NCI-H226 (cell line): ENCODE results near the gene LTB.
A peak's percentile ranks its signal among the peaks of the same experiment; 100 is the strongest.
"Not testable (repeated sequence)": the region's sequence is repeated elsewhere in the genome, so short reads cannot be mapped to it uniquely, and the experiment has no call there.

Source experiments
- DNase-seq: peaks from one replicate; pipeline ENCODE4 v3.0.0-alpha.2; 2015

Gene LTB

DNA sequence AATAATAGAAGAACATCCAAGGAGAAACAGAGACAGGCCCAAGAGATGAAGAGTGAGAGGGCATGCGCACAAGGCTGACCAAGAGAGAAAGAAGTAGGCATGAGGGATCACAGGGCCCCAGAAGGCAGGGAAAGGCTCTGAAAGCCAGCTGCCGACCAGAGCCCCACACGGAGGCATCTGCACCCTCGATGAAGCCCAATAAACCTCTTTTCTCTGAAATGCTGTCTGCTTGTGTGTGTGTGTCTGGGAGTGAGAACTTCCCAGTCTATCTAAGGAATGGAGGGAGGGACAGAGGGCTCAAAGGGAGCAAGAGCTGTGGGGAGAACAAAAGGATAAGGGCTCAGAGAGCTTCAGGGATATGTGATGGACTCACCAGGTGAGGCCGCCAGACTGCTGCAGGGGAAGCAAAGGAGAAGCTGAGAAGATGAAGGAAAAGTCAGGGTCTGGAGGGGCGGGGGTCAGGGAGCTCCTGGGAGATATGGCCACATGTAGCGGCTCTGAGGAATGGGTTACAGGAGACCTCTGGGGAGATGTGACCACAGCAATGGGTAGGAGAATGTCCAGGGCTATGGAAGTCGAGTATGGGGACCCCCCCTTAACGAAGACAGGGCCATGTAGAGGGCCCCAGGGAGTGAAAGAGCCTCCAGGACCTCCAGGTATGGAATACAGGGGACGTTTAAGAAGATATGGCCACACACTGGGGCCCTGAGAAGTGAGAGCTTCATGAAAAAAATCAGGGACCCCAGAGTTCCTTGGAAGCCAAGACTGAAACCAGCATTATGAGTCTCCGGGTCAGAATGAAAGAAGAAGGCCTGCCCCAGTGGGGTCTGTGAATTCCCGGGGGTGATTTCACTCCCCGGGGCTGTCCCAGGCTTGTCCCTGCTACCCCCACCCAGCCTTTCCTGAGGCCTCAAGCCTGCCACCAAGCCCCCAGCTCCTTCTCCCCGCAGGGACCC is 7.8 kb downstream of the LTB start:
- DNase-seq: no peak

DNA sequence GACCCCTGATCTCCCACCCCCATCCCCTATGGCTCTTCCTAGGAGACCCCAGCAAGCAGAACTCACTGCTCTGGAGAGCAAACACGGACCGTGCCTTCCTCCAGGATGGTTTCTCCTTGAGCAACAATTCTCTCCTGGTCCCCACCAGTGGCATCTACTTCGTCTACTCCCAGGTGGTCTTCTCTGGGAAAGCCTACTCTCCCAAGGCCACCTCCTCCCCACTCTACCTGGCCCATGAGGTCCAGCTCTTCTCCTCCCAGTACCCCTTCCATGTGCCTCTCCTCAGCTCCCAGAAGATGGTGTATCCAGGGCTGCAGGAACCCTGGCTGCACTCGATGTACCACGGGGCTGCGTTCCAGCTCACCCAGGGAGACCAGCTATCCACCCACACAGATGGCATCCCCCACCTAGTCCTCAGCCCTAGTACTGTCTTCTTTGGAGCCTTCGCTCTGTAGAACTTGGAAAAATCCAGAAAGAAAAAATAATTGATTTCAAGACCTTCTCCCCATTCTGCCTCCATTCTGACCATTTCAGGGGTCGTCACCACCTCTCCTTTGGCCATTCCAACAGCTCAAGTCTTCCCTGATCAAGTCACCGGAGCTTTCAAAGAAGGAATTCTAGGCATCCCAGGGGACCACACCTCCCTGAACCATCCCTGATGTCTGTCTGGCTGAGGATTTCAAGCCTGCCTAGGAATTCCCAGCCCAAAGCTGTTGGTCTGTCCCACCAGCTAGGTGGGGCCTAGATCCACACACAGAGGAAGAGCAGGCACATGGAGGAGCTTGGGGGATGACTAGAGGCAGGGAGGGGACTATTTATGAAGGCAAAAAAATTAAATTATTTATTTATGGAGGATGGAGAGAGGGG is 8.8 kb downstream of the LTB start:
- no peak for DNase-seq

DNA sequence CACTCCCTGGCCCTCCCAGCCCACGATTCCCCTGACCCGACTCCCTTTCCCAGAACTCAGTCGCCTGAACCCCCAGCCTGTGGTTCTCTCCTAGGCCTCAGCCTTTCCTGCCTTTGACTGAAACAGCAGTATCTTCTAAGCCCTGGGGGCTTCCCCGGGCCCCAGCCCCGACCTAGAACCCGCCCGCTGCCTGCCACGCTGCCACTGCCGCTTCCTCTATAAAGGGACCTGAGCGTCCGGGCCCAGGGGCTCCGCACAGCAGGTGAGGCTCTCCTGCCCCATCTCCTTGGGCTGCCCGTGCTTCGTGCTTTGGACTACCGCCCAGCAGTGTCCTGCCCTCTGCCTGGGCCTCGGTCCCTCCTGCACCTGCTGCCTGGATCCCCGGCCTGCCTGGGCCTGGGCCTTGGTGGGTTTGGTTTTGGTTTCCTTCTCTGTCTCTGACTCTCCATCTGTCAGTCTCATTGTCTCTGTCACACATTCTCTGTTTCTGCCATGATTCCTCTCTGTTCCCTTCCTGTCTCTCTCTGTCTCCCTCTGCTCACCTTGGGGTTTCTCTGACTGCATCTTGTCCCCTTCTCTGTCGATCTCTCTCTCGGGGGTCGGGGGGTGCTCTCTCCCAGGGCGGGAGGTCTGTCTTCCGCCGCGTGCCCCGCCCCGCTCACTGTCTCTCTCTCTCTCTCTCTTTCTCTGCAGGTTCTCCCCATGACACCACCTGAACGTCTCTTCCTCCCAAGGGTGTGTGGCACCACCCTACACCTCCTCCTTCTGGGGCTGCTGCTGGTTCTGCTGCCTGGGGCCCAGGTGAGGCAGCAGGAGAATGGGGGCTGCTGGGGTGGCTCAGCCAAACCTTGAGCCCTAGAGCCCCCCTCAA is 9.9 kb downstream of the LTB start, which contains the start of gene LTA:
Gene LTA (plus strand): TSS at position 249 of the 871 bp plus-strand sequence. CDS start 454 bp downstream, at position 703.
- no peak for DNase-seq

DNA sequence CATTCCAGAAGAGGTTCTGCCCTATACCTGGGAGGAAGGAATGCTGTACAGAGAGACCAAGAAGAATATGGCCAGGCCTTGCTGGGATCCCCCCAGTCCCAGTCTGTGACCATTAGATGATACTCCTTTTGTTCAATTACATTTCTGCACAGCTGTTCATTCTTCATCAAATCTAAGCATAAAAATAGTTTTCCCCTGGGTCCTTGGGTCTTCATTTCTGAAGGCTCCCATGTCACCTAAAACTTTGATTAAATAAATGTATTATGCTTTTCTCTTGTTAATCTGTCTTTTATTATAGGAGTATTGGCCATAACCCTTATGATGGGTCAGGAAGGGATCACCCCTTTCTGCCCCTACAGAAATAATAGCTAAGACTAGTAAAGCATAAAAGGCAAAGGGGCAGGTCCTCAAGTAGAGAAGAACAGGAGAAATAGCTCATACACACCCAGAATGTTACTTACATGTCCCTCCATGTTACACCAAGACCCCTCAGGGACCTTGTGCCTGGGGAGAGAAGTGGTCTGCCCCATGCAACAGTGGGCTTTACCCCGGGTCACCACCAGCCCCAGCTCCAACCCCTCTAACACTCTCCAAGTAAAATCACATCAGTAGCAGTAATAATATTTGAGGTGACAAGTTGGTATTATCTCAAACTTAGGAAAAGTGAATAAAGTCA is 12.2 kb downstream of the LTB start:
- no peak for DNase-seq

DNA sequence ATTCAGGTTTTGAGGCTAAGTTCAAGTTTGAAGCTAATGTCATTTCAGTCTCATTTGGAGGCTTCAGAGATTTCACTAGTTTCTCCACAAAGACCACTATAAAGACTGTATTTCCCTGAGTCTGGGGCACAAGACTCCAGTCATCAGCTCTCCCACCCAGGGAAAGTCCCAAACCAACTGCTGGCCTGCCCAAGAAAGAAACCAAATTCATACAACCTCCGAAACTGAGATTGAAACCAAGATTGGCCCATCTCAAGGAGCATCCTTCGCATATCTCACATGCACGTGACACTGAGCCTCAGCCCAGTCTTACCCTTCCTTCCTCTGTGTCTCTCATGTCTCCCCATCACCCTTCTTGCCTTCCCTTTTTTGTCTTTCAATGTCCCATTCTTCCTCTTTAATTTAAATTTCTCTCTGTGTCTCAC is 13.7 kb downstream of the LTB start:
- no peak for DNase-seq

DNA sequence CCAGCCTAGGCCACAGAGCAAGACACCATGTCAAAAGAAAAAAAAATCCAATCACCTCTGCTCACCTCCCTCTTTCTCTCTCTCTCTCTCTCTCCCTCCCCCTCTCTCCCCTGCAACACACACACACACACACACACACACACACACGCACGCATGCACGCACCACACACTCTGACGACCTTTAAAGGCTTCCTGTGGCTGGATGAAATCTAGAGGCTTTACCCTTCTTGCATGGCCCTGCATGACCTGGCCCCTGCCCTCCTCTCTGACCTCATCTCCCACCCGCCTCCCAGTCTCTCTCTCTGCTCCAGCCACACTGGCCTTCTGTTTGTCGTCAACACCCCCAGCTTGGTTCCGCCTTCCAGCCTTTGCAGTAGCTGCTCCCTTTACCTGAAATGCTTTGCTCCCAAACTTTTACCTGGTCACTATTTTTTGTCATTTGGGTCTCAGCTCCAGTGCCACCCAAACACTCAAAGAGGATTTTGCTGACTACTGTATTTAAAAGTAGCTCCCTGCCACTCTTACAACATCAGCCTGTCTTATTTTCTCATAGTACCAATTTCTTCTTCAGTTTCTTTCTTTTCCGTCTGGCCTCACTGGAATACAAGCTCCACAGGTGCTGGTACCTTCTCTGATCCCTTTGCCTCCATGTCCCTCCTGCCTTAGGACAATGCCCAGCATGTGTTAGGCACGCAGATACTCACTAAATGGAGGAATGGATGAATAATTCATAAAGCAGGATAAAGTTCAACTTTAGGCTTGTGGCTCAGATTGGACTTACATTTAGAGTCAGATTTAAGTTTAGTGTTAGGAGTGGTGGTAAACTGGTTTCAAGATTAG is 14.5 kb downstream of the LTB start:
- no peak for DNase-seq

DNA sequence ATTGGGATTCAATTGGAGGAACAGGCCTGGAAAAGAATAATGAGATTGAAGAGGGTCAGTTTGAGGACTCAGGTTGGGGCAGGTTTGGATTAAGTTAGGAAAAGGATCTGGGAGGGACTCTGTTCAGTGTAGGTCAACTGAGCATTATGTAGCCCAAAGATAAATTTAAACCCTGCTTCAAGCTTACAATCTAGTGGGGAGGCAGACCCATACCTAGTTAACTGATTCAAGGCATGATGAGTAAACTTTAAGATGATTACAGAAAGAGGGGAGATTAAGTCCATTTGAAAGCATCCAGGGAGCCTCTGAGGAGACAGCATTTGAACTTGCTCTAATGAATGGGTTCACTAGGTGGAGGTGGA is 21.5 kb downstream of the LTB start:
- no peak for DNase-seq

DNA sequence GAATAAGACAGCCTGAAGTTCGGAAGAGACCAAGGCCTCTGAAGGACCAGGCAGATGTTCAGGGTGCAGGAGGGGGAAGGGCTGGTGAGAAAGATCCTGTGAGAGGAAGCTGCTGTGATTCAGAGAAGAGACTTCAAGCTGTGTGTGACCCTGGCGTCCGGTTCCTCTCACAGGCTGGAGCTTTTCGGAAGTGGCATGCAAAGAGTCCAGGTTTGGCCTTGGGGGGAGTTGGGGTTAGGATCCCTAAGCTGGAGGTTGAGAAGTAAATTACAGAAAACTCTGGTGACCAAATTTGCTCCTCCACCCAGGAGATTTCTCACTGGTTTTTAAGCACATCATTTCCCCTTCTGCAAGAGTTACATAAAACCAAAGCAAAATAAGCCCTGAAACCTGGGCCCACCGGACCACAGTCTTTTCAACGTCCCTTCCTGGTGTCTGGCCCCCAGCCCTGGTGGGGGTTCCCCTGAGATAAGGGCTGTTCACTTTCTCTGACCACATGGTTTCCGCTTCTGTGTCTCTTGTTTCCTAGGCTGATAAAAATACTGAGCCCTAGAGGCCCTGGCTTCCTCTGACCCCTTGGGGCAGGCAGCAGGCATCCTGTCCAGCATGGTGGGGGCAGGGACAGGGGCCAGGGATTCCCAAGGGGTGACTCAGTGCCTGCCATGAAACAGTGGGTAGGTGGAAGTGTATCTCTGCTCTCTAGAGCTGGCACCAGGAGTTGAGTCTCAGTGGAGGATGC is 22.1 kb downstream of the LTB start:
- DNase-seq: peak; percentile 90

DNA sequence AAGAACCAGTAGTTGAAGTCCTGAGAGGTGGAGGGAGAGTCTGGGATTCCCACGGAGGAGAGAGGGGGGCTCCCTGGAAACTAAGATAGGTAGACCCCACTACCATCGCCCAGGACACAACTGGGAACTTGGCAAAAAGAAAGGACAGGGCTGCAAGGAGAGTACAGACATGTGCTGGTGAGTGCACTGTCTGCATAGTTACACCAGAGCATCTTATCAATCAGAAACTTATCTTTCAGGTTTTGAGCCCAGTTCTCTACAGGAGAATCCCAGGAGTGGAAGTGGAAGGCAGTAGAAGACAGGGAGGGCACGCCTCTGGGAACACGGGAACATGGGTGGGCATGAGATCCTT is 22.6 kb downstream of the LTB start:
- no peak for DNase-seq

DNA sequence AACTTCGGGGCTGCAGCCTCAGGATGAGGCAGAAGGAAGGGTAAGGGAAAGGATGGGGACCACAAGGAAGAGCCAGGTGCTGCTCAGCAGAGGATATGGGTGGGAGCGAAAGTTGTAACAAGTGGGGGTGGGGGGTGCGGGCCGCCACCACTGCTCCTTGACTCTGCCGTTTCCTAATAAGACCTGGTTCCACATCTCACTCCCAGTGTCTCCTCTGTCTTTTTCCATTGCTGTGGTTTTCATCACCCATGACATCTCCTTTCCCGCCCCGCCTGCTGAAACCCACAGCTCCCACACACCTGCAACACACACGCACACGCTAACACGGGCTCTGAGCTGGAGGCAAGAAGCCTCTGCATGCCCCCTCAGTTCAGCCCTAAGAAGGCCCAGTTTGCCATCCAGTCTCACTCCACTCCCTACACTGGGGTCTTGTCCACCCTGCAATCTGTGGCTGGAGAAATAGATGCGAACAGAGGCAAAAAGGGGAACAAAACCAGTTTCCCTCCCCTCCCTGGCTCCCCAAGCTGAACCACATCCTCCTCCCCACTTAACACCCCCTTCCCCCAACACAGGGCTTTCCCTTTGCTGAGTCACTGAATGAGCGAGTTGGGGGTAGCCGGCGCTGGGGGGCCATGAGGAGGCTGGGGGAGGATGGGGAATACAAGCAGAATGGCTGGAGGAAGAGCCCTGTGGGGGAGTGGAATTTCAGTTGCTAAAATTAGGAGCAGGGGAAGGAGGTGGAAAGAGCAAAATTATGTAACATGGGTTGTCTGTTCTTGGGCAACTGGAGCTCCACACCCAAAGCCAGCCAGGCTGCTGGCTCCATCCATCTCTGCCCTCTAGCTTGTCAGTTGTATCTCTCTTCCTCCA is 23.4 kb downstream of the LTB start:
- DNase-seq: peak; percentile 70

DNA sequence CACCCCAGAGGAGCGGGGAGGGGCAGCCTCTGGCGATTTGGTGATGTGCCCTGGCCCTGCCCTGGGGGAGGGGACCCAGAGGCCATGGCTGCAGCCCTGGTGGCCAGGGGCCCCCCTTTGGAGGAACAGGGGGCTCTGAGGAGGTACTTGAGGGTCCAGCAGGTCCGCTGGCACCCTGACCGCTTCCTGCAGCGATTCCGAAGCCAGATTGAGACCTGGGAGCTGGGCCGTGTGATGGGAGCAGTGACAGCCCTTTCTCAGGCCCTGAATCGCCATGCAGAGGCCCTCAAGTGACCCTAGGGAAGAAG is 24.0 kb downstream of the LTB start:
- no peak for DNase-seq

DNA sequence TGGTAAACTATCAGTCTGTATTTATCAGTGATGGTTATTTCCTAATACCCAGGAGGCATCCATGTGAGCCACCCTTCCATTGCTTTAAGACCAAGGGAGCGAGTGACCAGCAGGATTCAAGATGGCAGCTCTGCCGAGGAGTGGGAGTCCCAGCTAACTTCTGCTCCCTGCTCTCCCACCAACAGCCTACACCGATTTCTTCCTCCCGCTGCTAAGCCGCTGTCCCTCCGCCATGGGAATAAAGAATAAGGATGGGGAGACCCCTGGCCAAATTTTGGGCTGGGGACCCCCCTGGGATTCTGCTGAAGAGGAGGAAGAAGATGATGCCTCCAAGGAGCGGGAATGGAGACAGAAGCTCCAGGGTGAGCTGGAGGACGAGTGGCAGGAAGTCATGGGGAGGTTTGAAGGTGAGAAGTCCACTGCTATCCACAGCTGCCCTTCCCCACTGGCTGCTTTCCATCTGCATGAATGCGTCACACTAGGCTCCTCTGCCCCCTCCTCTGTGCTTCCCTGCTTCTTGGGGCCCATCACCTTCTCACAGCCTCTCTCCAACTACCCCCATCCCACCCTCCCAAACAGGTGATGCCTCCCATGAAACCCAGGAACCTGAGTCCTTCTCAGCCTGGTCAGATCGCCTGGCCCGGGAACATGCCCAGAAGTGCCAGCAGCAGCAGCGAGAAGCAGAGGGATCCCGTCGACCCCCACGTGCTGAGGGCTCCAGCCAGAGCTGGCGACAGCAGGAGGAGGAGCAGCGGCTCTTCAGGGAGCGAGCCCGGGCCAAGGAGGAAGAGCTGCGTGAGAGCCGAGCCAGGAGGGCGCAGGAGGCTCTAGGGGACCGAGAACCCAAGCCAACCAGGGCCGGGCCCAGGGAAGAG is 24.5 kb downstream of the LTB start:
- no peak for DNase-seq

DNA sequence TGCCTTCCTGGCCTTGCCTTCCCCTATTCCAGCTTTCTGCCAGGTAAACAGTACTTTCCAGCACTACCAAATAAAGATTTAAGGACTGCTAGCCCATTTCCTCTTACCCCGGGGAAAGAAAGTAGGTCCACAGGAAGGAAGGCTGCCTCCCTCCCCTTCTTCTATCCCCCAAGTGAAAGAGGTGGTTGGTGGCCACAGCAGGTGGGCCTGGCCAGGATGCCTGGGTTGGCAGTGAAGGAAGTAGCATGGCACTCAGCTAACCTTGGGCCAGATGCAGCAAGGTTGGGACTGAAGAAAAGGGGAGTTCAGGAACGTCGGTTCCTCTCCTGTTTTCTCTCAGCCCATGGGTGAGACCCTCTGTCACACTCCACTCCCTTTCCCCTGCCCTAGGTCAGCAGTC is 25.9 kb downstream of the LTB start:
- DNase-seq: no peak

DNA sequence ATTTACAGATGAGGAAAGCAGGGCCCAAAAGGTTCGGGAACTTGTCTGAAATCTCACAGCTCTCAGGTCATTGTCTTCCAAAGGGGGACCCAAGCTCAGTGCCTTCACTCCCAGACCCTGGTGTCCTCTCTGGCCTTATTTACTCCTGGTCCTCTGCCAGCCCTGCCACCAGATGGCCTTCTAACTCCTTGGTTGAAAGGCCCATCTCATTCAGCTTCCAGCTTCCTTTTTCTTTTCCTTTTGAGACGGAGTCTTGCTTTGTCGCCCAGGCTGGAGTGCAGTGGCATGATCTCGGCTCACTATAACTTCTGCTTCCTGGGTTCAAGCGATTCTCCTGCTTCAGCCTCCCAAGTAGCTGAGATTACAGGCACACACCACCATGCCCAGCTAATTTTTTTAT is 30.9 kb downstream of the LTB start:
- DNase-seq: not testable (repeated sequence)

DNA sequence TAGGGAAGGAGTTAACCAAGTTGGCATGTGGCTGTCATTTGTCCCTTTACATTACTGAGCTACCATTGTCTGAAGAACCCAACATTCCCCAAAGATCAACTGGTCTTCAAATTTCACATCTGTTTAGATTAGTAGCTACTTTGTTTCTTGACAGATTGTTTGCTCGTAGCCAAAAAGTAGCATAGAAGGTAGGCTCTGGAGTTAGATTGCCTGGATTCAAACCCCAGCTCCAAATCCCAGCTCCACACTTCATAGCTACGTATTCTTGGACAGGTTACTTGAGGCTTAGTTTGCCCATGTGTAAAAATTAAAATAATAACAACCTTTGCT is 33.7 kb downstream of the LTB start:
- DNase-seq: no peak

DNA sequence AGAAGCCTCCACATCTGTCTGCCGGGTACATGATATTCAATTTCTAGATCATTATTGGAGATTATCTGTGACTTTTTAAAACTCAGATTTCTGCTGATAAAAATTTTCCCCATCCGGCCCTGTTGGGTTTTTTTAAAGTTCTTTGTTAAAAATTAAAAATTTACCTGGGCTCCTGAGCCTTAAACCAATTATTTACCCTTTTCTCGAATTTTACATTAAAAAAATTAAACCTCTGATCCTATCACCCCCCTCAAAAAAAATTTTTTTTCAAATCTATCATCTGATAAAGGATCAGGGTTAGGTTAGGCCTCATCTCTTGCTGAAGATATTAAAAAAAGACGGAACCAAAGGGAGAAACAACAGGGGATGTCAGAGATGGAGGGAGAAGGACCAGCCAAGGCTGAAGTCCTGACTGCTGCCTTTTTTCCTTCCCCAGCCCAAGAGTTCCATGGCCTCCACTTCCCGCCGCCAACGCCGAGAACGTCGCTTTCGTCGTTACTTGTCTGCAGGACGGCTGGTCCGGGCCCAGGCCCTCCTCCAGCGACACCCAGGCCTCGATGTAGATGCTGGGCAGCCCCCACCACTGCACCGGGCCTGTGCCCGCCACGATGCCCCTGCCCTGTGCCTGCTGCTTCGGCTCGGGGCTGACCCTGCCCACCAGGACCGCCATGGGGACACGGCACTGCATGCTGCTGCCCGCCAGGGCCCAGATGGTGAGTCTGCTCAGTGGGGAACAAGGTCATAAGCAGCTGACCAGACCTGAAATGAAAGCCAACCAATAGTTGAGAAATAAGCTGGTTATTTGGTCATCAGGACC is 34.3 kb downstream of the LTB start:
- no peak for DNase-seq

DNA sequence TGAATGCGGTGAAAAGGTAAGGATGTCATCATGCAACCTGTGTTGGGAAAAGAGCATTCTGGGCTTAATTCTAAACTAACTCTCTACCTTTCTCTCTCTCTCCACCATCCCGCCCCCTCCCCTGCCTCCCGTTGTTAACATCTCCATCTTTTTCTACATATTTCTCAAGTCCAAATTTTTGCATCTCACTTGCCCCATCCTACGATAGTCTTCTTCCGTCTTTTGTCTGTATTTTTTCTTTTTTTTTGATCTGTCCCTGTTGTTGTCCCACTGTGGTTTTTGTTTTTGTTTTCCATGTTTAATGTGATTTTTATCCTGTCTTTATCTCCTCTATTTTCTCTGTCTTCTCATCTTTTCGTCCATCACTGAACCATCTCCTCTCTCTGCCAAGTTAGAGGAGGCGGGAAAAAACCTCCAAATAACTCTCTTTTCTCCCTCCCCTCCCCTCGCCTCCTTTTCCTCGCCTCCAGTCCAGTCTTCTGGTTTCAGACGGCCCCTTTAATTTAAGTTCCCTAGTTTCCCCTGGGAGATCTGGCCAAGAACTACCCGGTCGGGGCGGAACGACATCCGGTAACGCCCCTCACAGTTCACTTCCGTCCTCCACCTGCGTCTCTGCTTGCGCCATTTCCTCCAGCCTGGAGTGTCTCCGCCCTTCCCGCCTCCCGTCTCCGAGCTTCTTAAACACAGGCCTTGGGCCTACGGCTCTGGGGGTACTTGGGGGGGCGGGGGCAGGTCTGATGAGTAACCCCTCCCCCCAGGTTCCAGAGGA is 35.1 kb downstream of the LTB start, which contains the start of gene NFKBIL1:
Gene NFKBIL1 (plus strand): TSS at position 651 of the 769 bp plus-strand sequence. CDS start 87 bp downstream, at position 738.
- peak; percentile 94 for DNase-seq
